Brain microvascular endothelial cell (primary cell): ENCODE measurements around the gene RRH.
"Not testable (repeated sequence)": the region's sequence is repeated elsewhere in the genome, so short reads cannot be mapped to it uniquely, and the experiment has no call there.

Experiments used
- DNase-seq: peaks from one replicate; pipeline ENCODE4 v3.0.0-alpha.2; 2020
- H3K27ac ChIP-seq: fragments of 250-450 bp; sonication (Bioruptor Pico); 2 replicates; pipeline ENCODE4 v1.5.1; 2020; ENCODE audit warnings: mild to moderate bottlenecking, moderate library complexity
- H3K27me3 ChIP-seq: fragments of 250-450 bp; sonication (Bioruptor Pico); replicated peaks from 2 replicates; pipeline ENCODE4 v1.5.1; 2020; ENCODE audit warnings: mild to moderate bottlenecking
- H3K36me3 ChIP-seq: fragments of 250-450 bp; sonication (Bioruptor Pico); replicated peaks from 2 replicates; pipeline ENCODE4 v1.5.1; 2020; ENCODE audit warnings: mild to moderate bottlenecking
- H3K4me3 ChIP-seq: 2 replicates; pipeline ENCODE4 v1.5.1; 2011; ENCODE audit warnings: low read depth, mild to moderate bottlenecking, control low read depth, low read length, moderate library complexity
- in situ Hi-C: cut with HindIII; loops from 2 replicates; pipeline ENCODE4 v1.10.0; 2017; ENCODE audit warnings: low sequenced_read_pairs, low pct_ligation_motif_present
- TF ChIP-seq, protein P1 (sequence below): IDR thresholded peaks from 2 replicates; pipeline ENCODE4 v1.5.1; 2011; ENCODE audit warnings: low read depth, mild to moderate bottlenecking, moderate library complexity, low read length, control low read depth, inconsistent platforms; ENCODE audit errors: missing control alignments

The RRH gene

DNA sequence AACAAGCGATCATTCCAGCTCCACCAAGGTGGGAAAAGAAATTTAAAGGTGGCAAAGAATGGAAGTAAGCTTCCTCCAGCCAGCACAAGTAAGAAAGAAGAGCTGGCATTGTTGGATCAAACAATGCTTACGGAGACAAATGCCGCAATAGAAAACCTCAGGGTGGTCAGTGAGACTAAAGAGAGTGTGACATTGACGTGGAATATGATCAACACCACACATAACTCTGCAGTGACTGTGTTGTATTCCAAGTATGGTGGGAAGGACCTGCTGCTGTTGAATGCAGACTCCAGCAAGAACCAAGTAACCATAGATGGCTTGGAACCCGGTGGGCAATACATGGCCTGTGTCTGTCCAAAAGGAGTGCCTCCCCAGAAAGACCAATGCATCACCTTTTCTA, 42.3 kb downstream of the RRH start:
- Histone ChIP-seq H3K4me3 (no peak overlapping the region), H3K36me3 (no peaks in the 10 kb centered on the region), H3K27ac (no peak overlapping the region), H3K27me3 (no peaks in the 10 kb centered on the region)
- TF ChIP-seq, protein P1, sequence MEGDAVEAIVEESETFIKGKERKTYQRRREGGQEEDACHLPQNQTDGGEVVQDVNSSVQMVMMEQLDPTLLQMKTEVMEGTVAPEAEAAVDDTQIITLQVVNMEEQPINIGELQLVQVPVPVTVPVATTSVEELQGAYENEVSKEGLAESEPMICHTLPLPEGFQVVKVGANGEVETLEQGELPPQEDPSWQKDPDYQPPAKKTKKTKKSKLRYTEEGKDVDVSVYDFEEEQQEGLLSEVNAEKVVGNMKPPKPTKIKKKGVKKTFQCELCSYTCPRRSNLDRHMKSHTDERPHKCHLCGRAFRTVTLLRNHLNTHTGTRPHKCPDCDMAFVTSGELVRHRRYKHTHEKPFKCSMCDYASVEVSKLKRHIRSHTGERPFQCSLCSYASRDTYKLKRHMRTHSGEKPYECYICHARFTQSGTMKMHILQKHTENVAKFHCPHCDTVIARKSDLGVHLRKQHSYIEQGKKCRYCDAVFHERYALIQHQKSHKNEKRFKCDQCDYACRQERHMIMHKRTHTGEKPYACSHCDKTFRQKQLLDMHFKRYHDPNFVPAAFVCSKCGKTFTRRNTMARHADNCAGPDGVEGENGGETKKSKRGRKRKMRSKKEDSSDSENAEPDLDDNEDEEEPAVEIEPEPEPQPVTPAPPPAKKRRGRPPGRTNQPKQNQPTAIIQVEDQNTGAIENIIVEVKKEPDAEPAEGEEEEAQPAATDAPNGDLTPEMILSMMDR: no peak
- in situ Hi-C loops: no loop called here
- no peak for DNase-seq

DNA sequence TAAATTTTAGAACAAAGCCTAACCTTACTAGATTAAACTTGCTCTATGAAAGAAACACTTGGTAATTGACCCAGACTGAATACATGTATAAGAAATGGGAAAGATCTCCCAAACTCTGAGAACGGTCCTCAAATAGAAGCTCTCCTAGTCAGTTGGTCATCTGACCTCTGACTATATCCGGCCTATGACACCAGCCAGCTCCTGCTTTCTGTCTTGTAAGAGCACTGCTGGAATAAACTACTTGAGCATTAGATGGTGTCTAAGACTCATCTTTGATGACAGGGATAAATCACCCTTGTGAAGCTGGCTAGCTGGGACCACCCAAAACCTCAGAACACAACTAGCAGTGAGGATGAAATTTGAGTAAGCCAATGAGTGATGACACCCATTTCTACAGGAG, 44.3 kb downstream of the RRH start:
- in situ Hi-C loops: no loop called here

DNA sequence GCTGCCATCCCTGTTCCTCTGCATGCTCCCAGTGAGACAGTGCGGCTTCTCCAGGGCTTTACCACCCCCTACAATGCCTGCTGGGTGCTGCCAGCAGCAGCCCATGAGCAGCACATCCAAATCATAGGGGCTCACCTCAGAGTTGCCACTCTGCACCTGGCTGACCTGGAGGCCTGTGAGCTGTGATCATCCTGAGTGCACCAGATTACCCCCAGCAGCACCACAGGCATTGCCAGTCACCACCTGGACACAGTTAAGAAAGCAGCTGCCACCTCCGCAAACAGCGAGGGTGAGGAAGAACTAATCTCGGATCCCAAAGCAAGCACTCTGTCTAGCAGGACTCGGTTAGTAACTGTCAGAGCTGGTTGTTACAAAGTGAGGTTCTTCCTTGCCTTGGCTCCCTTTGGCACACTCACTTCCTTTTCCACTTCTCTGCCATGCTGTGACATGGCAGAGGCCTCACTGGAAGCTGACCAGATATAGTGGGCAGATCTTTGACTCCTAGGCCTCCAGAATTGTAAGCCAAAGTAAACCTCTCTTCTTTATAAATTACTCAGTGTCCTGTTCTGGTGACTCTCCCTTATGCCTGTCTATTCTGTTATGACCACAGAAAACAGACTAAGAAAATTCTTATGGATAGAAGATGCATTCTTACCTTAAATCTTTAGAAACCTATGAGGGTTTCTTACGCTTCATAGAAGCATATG, 45.3 kb downstream of the RRH start:
- TF ChIP-seq, protein P1: no peak
- in situ Hi-C loops: no loop called here
- Histone ChIP-seq H3K36me3 (no peaks in the 10 kb centered on the region), H3K4me3 (no peak overlapping the region), H3K27me3 (no peaks in the 10 kb centered on the region), H3K27ac (no peak overlapping the region)
- DNase-seq: no peak

More for the DNA sequence above, 44.3 kb downstream of the RRH start:
- no peak overlapping the region for H3K4me3 ChIP-seq
- no peak overlapping the region for H3K27ac ChIP-seq
- H3K27me3 ChIP-seq: no peaks in the 10 kb centered on the region
- TF ChIP-seq, protein P1: no peak
- no peaks in the 10 kb centered on the region for H3K36me3 ChIP-seq
- DNase-seq: no peak

DNA sequence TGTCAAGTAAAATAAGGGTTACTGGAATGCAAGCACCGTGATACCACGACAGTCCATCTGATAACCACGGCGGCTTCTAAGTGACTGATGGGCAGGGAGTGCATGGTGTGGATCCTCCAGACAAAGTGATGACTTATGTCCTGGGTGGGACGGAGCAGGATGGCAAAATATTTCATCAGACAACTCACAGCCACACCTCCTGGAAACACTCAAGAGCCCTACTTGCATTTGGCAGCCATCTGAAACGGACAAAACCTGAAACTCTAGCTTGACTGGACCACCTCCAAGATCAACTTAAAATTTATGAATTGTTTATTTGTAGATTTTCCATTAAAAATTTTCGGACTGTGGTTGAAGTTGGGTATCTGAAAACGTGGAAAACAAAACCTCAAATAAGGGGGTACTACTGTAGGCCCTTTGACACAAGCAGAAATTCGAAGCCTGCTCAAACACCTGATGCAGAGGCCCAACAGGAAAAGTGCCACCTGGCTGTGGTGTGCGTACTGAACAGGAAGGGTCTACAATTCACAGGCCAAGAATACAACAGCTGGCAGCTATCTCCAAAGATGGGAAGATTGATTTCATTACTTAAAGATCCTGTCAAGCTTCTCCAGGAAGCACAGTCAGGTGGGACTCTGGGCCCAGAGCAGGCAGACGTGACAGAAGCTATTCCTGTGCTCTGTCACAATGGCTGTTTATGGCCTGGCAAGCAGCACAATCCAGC, 46.2 kb downstream of the RRH start:
- H3K4me3 ChIP-seq: no peak overlapping the region
- TF ChIP-seq, protein P1: no peak
- H3K36me3 ChIP-seq: no peaks in the 10 kb centered on the region
- DNase-seq: no peak
- no peaks in the 10 kb centered on the region for H3K27me3 ChIP-seq
- in situ Hi-C loops: no loop called here
- H3K27ac ChIP-seq: no peak overlapping the region

DNA sequence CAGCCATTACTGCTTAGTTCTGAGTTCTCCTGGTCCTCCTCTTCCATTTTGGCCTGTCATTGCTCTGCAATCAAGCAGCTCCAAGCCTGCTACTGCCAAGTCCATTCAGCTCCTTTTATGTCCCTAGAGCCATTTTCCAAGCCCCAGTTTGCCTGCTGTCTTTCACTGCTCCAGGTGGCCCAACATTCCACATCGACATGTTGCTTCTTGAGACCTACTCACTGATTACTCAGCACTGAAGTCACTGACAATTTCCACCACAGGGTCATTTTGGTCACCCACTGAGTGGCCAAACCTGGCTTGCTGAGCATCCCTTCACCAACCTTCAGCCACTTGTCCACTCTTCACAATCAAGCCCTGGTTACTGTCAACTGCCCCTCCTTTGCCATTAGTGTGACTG, 47.3 kb downstream of the RRH start:
- H3K36me3 ChIP-seq: no peaks in the 10 kb centered on the region
- no peak overlapping the region for H3K27ac ChIP-seq
- no peak overlapping the region for H3K4me3 ChIP-seq
- no peaks in the 10 kb centered on the region for H3K27me3 ChIP-seq
- DNase-seq: no peak
- in situ Hi-C loops: no loop called here
- TF ChIP-seq, protein P1: no peak

DNA sequence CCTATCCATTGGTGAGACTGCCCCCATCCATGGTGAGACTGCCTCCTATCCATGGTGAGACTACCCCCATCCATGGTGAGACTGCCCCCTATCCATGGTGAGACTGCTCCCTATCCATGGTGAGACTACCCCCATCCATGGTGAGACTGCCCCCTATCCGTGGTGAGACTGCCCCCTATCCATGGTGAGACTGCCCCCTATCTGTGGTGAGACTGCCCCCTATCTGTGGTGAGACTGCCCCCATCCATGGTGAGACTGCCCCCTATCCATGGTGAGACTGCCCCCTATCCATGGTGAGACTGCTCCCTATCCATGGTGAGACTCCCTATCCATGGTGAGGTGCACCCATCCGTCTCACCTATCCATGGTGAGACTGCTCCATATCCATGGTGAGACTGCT, 47.8 kb downstream of the RRH start:
- in situ Hi-C loops, H3K27ac ChIP-seq, H3K27me3 ChIP-seq, H3K36me3 ChIP-seq, H3K4me3 ChIP-seq, DNase-seq: not testable (repeated sequence)
